Measurements from ENCODE around the gene INPPL1.

DNA sequence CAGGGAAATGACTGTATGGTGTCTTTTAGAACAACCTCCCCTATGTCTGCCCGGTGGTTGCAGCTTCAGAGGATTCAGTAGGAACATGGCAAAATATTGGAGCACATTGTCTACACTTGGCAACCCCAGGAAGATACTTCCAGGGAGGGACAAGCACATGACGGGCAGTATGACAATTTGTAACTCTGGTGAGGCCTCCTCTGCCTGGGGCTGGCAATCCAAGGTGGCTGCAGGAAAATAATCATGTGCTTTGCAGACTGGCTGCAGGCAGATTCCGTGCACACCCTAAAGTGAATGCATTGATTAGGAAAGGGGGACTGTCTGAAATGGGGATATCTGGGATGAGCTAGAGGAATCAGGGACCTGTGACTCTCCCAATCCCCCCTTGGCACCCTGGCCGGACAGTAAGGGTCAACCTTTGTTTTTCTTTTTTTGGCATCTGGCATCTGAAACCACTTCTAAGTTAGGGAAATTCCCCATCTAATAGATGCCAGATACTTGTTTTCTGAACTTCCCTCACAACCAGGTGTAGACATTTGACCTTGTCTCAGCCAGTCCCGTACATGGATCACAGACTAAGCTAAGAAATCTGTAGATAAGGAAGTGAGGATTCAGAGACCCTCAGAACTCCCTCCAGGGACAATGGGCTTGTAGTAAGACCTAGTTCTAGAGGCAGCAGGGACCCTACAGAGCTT lies 29.9 kb downstream of the INPPL1 start:
- TF ChIP-seq, protein P1, sequence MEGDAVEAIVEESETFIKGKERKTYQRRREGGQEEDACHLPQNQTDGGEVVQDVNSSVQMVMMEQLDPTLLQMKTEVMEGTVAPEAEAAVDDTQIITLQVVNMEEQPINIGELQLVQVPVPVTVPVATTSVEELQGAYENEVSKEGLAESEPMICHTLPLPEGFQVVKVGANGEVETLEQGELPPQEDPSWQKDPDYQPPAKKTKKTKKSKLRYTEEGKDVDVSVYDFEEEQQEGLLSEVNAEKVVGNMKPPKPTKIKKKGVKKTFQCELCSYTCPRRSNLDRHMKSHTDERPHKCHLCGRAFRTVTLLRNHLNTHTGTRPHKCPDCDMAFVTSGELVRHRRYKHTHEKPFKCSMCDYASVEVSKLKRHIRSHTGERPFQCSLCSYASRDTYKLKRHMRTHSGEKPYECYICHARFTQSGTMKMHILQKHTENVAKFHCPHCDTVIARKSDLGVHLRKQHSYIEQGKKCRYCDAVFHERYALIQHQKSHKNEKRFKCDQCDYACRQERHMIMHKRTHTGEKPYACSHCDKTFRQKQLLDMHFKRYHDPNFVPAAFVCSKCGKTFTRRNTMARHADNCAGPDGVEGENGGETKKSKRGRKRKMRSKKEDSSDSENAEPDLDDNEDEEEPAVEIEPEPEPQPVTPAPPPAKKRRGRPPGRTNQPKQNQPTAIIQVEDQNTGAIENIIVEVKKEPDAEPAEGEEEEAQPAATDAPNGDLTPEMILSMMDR (IDR thresholded peaks at IDR 0.05; ENCODE audit: low read length) = no peak
- TF ChIP-seq EZH2 (optimal IDR thresholded peaks at IDR 0.05; ENCODE audit: low read depth, low read length) (no peak), EZH2phosphoT487 (IDR thresholded peaks at IDR 0.05; ENCODE audit: low read length) (no peak)

Measured in MM.1S (cell line).